K562 (cell line): ENCODE data around the gene KLHL35. TPM values are rescaled to one million over a fixed set of nuclear protein-coding genes. Genes with fewer than 3 reads are reported as not detected.

Experiments
- FOXA3 ChIP-seq, 2 experiments: fragments of 450-650 bp in 1 of 2; sonication (generic) in 1 of 2; formaldehyde crosslinking; IDR thresholded peaks in 1 of 2; conservative IDR thresholded peaks in 1 of 2; 2 replicates each; pipeline versions ENCODE4 v1.4.0 to v1.8.0; 2020 to 2022; ENCODE audit warnings: mild to moderate bottlenecking in 2 of 2, missing genetic modification reagents in 1 of 2
- ID3 ChIP-seq, 2 experiments: fragments of 250-450 bp in 1 of 2; fragments of 450-650 bp in 1 of 2; sonication (Bioruptor Pico) in 1 of 2; IDR thresholded peaks; 2 replicates each; pipeline versions ENCODE4 v1.6.1 to v1.8.0; 2016 to 2021; ENCODE audit warnings: mild to moderate bottlenecking in 2 of 2, moderate library complexity in 2 of 2, missing compliant biosample characterization in 1 of 2, missing genetic modification characterization in 1 of 2
- XRCC5 ChIP-seq: fragments of 200-400 bp; formaldehyde crosslinking; IDR thresholded peaks from 2 replicates; pipeline ENCODE4 v1.6.1; 2017; ENCODE audit warnings: low read depth, mild to moderate bottlenecking, low read length
- ZBTB11 ChIP-seq, 3 experiments: fragments of 200-800 bp in 1 of 3; fragments of 250-450 bp in 1 of 3; fragments of 450-650 bp in 1 of 3; sonication (Bioruptor Pico) in 1 of 3; sonication (Bioruptor generic) in 1 of 3; formaldehyde crosslinking in 1 of 3; IDR thresholded peaks; 2 replicates each; pipeline versions ENCODE4 v1.6.1 to v1.8.0; 2016 to 2022; ENCODE audit warnings: mild to moderate bottlenecking in 2 of 3, missing genetic modification characterization in 2 of 3, missing compliant biosample characterization in 1 of 3, moderate library complexity in 1 of 3
- ZNF589 ChIP-seq: fragments of 200-800 bp; sonication (Bioruptor generic); IDR thresholded peaks from 2 replicates; pipeline ENCODE4 v1.6.1; 2016; ENCODE audit warnings: low read depth, missing genetic modification characterization, missing compliant biosample characterization
- ZNF592 ChIP-seq: fragments of 450-650 bp; IDR thresholded peaks from 2 replicates; pipeline ENCODE4 v1.6.1; 2017; ENCODE audit warnings: antibody characterized with exemption, mild to moderate bottlenecking
- polyA plus RNA-seq, 8 experiments: library from polyadenylated mRNA; depleted of rRNA in 4 of 8; stranded (reverse) in 5 of 8; unstranded in 3 of 8; fragments of >200 nt; fragmentation: Nextera tagmentation in 2 of 8; fragmentation: Illumina TruSeq in 1 of 8; extraction: Ambion mirVana in 2 of 8; extraction: Trizol in 1 of 8; gene quantifications; 2 replicates each; pipeline versions ENCODE4 v1.2.1 to v1.2.3, GENCODE V29; 2011 to 2014; ENCODE audit warnings: inconsistent platforms in 1 of 8, missing spikeins in 1 of 8
- total RNA-seq, 7 experiments: library from RNA; depleted of rRNA in 6 of 7; stranded (reverse); fragments of >200 nt in 6 of 7; fragmentation: Illumina TruSeq in 2 of 7; extraction: Trizol in 2 of 7; gene quantifications; 2 replicates each; pipeline versions ENCODE4 v1.2.1 to v1.2.3, GENCODE V29; 2011 to 2021; ENCODE audit warnings: low replicate concordance in 1 of 7
- TF ChIP-seq, protein P1 (sequence below): sonication (generic); formaldehyde crosslinking; IDR thresholded peaks from 2 replicates; pipeline ENCODE4 v1.8.0; 2022; ENCODE audit warnings: mild to moderate bottlenecking, missing genetic modification reagents, borderline replicate concordance
- TF ChIP-seq, protein P2 (sequence below): fragments of 450-650 bp; IDR thresholded peaks from 2 replicates; pipeline ENCODE4 v1.6.1; 2016; ENCODE audit warnings: missing biosample characterization, missing genetic modification characterization
- TF ChIP-seq, protein P3 (sequence below): fragments of 450-650 bp; IDR thresholded peaks from 2 replicates; pipeline ENCODE4 v1.6.1; 2014; ENCODE audit warnings: low read depth, mild to moderate bottlenecking, moderate library complexity, borderline replicate concordance

The KLHL35 gene
- total and polyA plus RNA-seq, 9 of the 15 experiments (the other 6 are each of a cell fraction or from before 2014, with no cell fraction given) = not detected

DNA sequence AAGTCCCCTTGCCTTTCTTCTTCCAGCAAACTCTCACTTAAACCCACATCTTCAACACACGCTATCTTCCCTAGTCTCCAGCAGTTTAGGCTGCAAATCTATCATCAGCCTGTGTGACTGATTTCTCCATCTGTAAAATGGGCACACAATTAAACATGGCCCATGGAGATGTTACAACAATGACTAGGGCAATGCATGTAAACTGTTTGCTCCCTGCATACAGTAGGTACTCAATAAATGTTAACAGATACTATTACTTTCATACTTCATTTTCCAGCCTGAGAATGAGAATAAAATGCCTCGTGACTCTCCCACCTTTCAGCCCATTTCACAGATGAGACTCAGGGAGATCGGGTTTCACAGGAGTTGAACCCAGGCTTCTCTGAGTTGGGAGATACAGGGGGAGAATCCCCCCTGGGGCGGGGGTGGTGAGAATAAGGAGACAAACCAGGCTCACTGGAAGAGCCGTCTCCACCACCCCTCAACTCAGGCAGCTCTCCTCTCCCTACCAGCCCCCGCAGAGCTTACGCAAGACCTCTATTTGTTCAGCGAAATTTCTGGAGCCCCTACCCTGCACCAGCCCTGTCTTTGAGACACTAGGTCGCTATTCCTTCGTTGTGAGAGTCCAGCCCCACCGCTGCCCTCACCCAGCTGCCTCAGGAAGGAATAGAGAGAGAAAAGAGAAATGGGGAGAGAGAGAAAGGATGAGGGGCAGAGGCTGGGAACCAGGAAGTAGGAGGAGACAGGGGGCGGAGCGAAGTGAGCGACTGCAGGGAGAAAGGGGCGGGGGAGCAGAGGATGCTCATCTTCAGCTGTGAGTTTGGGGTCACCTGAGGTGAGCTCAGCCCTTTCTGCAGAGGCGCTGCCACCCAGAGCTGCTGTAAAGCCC is 42.1 kb upstream of the KLHL35 start (continued):
- TF ChIP-seq ZNF592 = 0 out of 2 replicates have a peak, but pooled peaks have one; percentile 33
- TF ChIP-seq, protein P1, sequence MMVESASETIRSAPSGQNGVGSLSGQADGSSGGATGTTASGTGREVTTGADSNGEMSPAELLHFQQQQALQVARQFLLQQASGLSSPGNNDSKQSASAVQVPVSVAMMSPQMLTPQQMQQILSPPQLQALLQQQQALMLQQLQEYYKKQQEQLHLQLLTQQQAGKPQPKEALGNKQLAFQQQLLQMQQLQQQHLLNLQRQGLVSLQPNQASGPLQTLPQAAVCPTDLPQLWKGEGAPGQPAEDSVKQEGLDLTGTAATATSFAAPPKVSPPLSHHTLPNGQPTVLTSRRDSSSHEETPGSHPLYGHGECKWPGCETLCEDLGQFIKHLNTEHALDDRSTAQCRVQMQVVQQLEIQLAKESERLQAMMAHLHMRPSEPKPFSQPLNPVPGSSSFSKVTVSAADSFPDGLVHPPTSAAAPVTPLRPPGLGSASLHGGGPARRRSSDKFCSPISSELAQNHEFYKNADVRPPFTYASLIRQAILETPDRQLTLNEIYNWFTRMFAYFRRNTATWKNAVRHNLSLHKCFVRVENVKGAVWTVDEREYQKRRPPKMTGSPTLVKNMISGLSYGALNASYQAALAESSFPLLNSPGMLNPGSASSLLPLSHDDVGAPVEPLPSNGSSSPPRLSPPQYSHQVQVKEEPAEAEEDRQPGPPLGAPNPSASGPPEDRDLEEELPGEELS (CRISPR knock-in tag) = no peak
- no peak for TF ChIP-seq ID3 (CRISPR knock-in tag; IDR thresholded peaks at IDR 0.05)
- 0 out of 2 replicates have a peak, but pooled peaks have one; percentile 27 for TF ChIP-seq ID3 (tag; IDR thresholded peaks at IDR 0.05)
- TF ChIP-seq ZNF589 (CRISPR knock-in tag) = 0 out of 2 replicates have a peak, but pooled peaks have one; percentile 39
- TF ChIP-seq, protein P2, sequence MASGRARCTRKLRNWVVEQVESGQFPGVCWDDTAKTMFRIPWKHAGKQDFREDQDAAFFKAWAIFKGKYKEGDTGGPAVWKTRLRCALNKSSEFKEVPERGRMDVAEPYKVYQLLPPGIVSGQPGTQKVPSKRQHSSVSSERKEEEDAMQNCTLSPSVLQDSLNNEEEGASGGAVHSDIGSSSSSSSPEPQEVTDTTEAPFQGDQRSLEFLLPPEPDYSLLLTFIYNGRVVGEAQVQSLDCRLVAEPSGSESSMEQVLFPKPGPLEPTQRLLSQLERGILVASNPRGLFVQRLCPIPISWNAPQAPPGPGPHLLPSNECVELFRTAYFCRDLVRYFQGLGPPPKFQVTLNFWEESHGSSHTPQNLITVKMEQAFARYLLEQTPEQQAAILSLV = peak; percentile 65; the same call in 1 of the 2 replicates
- TF ChIP-seq, protein P3, sequence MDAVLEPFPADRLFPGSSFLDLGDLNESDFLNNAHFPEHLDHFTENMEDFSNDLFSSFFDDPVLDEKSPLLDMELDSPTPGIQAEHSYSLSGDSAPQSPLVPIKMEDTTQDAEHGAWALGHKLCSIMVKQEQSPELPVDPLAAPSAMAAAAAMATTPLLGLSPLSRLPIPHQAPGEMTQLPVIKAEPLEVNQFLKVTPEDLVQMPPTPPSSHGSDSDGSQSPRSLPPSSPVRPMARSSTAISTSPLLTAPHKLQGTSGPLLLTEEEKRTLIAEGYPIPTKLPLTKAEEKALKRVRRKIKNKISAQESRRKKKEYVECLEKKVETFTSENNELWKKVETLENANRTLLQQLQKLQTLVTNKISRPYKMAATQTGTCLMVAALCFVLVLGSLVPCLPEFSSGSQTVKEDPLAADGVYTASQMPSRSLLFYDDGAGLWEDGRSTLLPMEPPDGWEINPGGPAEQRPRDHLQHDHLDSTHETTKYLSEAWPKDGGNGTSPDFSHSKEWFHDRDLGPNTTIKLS = 0 out of 2 replicates have a peak, but pooled peaks have one; percentile 26
- TF ChIP-seq ZBTB11 (CRISPR knock-in tag; IDR thresholded peaks at IDR 0.05) = 0 out of 6 replicates have a peak, but pooled peaks of 1 of the 3 experiments have one; percentile 32
- 0 out of 2 replicates have a peak, but pooled peaks have one; percentile 15 for TF ChIP-seq XRCC5
- TF ChIP-seq FOXA3 (CRISPR knock-in tag; conservative IDR thresholded peaks at IDR 0.05 in 1 of 2, IDR thresholded peaks at IDR 0.05 in 1 of 2) = peak in 1 of 2 experiments; percentile 48; a peak in 2 of 4 replicates
